IMR-90 (cell line): Measurements from ENCODE around the gene FOXO3. TPM values are rescaled to one million over a fixed set of nuclear protein-coding genes. Genes with fewer than 3 reads are reported as not detected.

ENCODE experiments used
- ATAC-seq: fragments of 200-7000 bp; cut with Tn5 transposase; 2 replicates; pipeline ENCODE4 v1.9.1; 2020; ENCODE audit warnings: low read depth, mild to moderate bottlenecking, moderate library complexity
- BruUV-seq: library from RNA; stranded (reverse); fragments of 400-500 nt; replicated peaks from 2 replicates; lab custom pipeline; 2021; lab: Mats Ljungman, UMichigan
- CTCF ChIA-PET: fragments of 300-600 bp; formaldehyde crosslinking; extraction: SDS; loops from one replicate; lab custom pipeline; 2021; ENCODE audit warnings: antibody characterized with exemption; lab: Yijun Ruan, JAX
- POLR2A ChIA-PET: fragments of 300-600 bp; sonication (Branson Sonifier 250); formaldehyde crosslinking; loops from one replicate; lab custom pipeline; 2022; ENCODE audit warnings: antibody characterized with exemption; ENCODE audit not compliant: unreplicated experiment; lab: Charles Lee
- DNase-seq: peaks from one replicate; pipeline ENCODE4 v3.0.0; 2013
- H2AFZ ChIP-seq: replicated peaks from 2 replicates; pipeline ENCODE3; 2013; ENCODE audit warnings: low read length, mild to moderate bottlenecking; ENCODE audit not compliant: poor library complexity
- H2AK5ac ChIP-seq: 2 replicates; pipeline ENCODE4 v1.6.1; 2013; ENCODE audit warnings: low read depth, low read length, inconsistent platforms
- H2AK9ac ChIP-seq: replicated peaks from 2 replicates; pipeline ENCODE3; 2013; ENCODE audit warnings: mild to moderate bottlenecking, low read depth, low read length, moderate library complexity; ENCODE audit not compliant: poor library complexity
- H2BK120ac ChIP-seq: 2 replicates; pipeline ENCODE4 v1.6.1; 2013; ENCODE audit warnings: low read depth, low read length, inconsistent platforms
- H2BK15ac ChIP-seq: 3 replicates; pipeline ENCODE4 v1.6.1; 2013; ENCODE audit warnings: low read depth, low read length, inconsistent platforms
- H2BK20ac ChIP-seq: 2 replicates; pipeline ENCODE4 v1.6.1; 2013; ENCODE audit warnings: low read depth, mild to moderate bottlenecking, inconsistent platforms, low read length, moderate library complexity
- H2BK5ac ChIP-seq: 2 replicates; pipeline ENCODE4 v1.6.1; 2013; ENCODE audit warnings: mild to moderate bottlenecking, low read depth, low read length, inconsistent platforms; ENCODE audit not compliant: poor library complexity, severe bottlenecking
- H3K14ac ChIP-seq: replicated peaks from 2 replicates; pipeline ENCODE4 v1.6.1; 2013; ENCODE audit warnings: low read depth, low read length, inconsistent platforms
- H3K18ac ChIP-seq: 2 replicates; pipeline ENCODE4 v1.6.1; 2013; ENCODE audit warnings: low read depth, low read length, control low read depth
- H3K23ac ChIP-seq: 2 replicates; pipeline ENCODE4 v1.6.1; 2013; ENCODE audit warnings: low read depth, low read length, inconsistent platforms
- H3K27ac ChIP-seq: 2 replicates; pipeline ENCODE4 v1.5.1; 2013; ENCODE audit warnings: mild to moderate bottlenecking, control low read depth, low read length; ENCODE audit not compliant: insufficient read depth
- H3K27me3 ChIP-seq: 2 replicates; pipeline ENCODE4 v1.6.1; 2013; ENCODE audit warnings: low read length; ENCODE audit not compliant: control insufficient read depth, insufficient read depth
- H3K36me3 ChIP-seq: 2 replicates; pipeline ENCODE4 v1.6.1; 2013; ENCODE audit warnings: low read length, mixed read lengths; ENCODE audit not compliant: control insufficient read depth, insufficient read depth
- H3K4ac ChIP-seq: 2 replicates; pipeline ENCODE4 v1.6.1; 2013; ENCODE audit warnings: low read depth, low read length, inconsistent platforms
- H3K4me1 ChIP-seq: 2 replicates; pipeline ENCODE4 v1.6.1; 2013; ENCODE audit warnings: low read length, mixed read lengths; ENCODE audit not compliant: control insufficient read depth, insufficient read depth
- H3K4me2 ChIP-seq: 2 replicates; pipeline ENCODE4 v1.6.1; 2013; ENCODE audit warnings: low read depth, mild to moderate bottlenecking, control low read depth, low read length, moderate library complexity
- H3K4me3 ChIP-seq: 2 replicates; pipeline ENCODE4 v1.5.1; 2013; ENCODE audit warnings: low read depth, mild to moderate bottlenecking, control low read depth, low read length, moderate library complexity; ENCODE audit not compliant: insufficient read depth
- H3K56ac ChIP-seq: 2 replicates; pipeline ENCODE4 v1.6.1; 2013; ENCODE audit warnings: low read length, inconsistent platforms; ENCODE audit not compliant: insufficient read depth; ENCODE audit errors: extremely low read depth
- H3K79me1 ChIP-seq, 2 experiments: 2 replicates each; pipeline ENCODE4 v1.6.1; 2013; ENCODE audit warnings: low read length in 2 of 2, inconsistent platforms in 1 of 2, low read depth in 1 of 2
- H3K9ac ChIP-seq: 2 replicates; pipeline ENCODE4 v1.6.1; 2013; ENCODE audit warnings: low read depth, low read length, control low read depth
- H3K9me1 ChIP-seq: 2 replicates; pipeline ENCODE4 v1.6.1; 2013; ENCODE audit warnings: low read length, inconsistent platforms; ENCODE audit not compliant: insufficient read depth
- H3K9me3 ChIP-seq: 2 replicates; pipeline ENCODE4 v1.6.1; 2013; ENCODE audit warnings: low read length; ENCODE audit not compliant: control insufficient read depth, insufficient read depth
- H4K20me1 ChIP-seq: 2 replicates; pipeline ENCODE4 v1.6.1; 2013; ENCODE audit warnings: low read length, inconsistent platforms; ENCODE audit not compliant: insufficient read depth
- H4K5ac ChIP-seq: 2 replicates; pipeline ENCODE4 v1.6.1; 2013; ENCODE audit warnings: mild to moderate bottlenecking, low read depth, low read length, control low read depth
- H4K8ac ChIP-seq, 2 experiments: 2 replicates each; pipeline ENCODE4 v1.6.1; 2013; ENCODE audit warnings: low read depth in 2 of 2, low read length in 2 of 2, control low read depth in 1 of 2, inconsistent platforms in 1 of 2
- H4K91ac ChIP-seq: 2 replicates; pipeline ENCODE4 v1.6.1; 2013; ENCODE audit warnings: low read depth, low read length, inconsistent platforms; ENCODE audit not compliant: insufficient read depth
- BHLHE40 ChIP-seq: fragments of 150-350 bp; IDR thresholded peaks from 2 replicates; pipeline ENCODE4 v1.6.1; 2016; ENCODE audit warnings: mild to moderate bottlenecking, low read depth, low read length
- CEBPB ChIP-seq: IDR thresholded peaks from 2 replicates; pipeline ENCODE4 v1.6.1; 2012; ENCODE audit warnings: low read depth, low read length, improper control_type of control experiment
- CHD1 ChIP-seq: IDR thresholded peaks from 2 replicates; pipeline ENCODE4 v1.6.1; 2012; ENCODE audit warnings: low read depth, low read length, improper control_type of control experiment
- MAFK ChIP-seq: IDR thresholded peaks from 2 replicates; pipeline ENCODE4 v1.6.1; 2012; ENCODE audit warnings: low read depth, low read length, improper control_type of control experiment
- MAZ ChIP-seq: IDR thresholded peaks from 2 replicates; pipeline ENCODE4 v1.6.1; 2012; ENCODE audit warnings: low read depth, mild to moderate bottlenecking, low read length, improper control_type of control experiment, moderate library complexity, borderline replicate concordance
- MXI1 ChIP-seq: IDR thresholded peaks from 2 replicates; pipeline ENCODE4 v1.6.1; 2012; ENCODE audit warnings: low read depth, mild to moderate bottlenecking, low read length, moderate library complexity, borderline replicate concordance
- NFE2L2 ChIP-seq: fragments of 150-350 bp; IDR thresholded peaks from 2 replicates; pipeline ENCODE4 v1.6.1; 2016; ENCODE audit warnings: low read depth, mild to moderate bottlenecking, low read length
- POLR2A ChIP-seq: IDR thresholded peaks from 2 replicates; pipeline ENCODE4 v1.6.1; 2012; ENCODE audit warnings: mild to moderate bottlenecking, low read depth, low read length
- RAD21 ChIP-seq: IDR thresholded peaks from 2 replicates; pipeline ENCODE4 v1.6.1; 2012; ENCODE audit warnings: low read length, improper control_type of control experiment
- RCOR1 ChIP-seq: IDR thresholded peaks from 2 replicates; pipeline ENCODE4 v1.6.1; 2012; ENCODE audit warnings: mild to moderate bottlenecking, low read length, improper control_type of control experiment; ENCODE audit not compliant: insufficient replicate concordance
- RFX5 ChIP-seq: IDR thresholded peaks from 2 replicates; pipeline ENCODE4 v1.8.0; 2012; ENCODE audit warnings: low read depth, mild to moderate bottlenecking, low read length, moderate library complexity
- SMC3 ChIP-seq: fragments of 150-350 bp; IDR thresholded peaks from 2 replicates; pipeline ENCODE4 v1.6.1; 2016; ENCODE audit warnings: low read depth, mild to moderate bottlenecking, antibody characterized with exemption, low read length, moderate library complexity
- WGBS, 2 experiments: methylation state at CpG; one replicate each; pipeline versions ENCODE4 v1.1.5 to v1.1.7; 2013; ENCODE audit warnings: missing lambda C conversion rate in 2 of 2; ENCODE audit not compliant: insufficient read length in 1 of 2; ENCODE audit errors: extremely low coverage in 2 of 2; 5-methylcytosine and 5-hydroxymethylcytosine counted together
- dilution Hi-C: fragments of 300-500 bp; cut with HindIII; formaldehyde crosslinking; loops from one replicate; pipeline ENCODE4 v1.14.3; 2018; ENCODE audit warnings: low sequenced_read_pairs; ENCODE audit not compliant: unreplicated experiment
- in situ Hi-C: fragments of 300-500 bp; cut with MboI; formaldehyde crosslinking; loops from 3 replicates; pipeline ENCODE4 v1.14.3; 2019; ENCODE audit warnings: low sequenced_read_pairs, inconsistent platforms, mixed read lengths
- intact Hi-C: fragments of 100-400 bp; cut with micrococcal nuclease; formaldehyde crosslinking; loops from 2 replicates; pipeline ENCODE4 v1.10.0; 2022
- polyA plus RNA-seq, 3 experiments: library from polyadenylated mRNA; depleted of rRNA; stranded (reverse); fragments of >200 nt; gene quantifications; 2 replicates each; pipeline ENCODE4 v1.2.3, GENCODE V29; 2012; ENCODE audit warnings: low replicate concordance in 1 of 3
- total RNA-seq: library from RNA; depleted of rRNA; stranded (reverse); fragments of >200 nt; gene quantifications from 2 replicates; pipeline ENCODE4 v1.2.3, GENCODE V29; 2012
- TF ChIP-seq, protein P1 (sequence below): fragments of 150-350 bp; IDR thresholded peaks from 2 replicates; pipeline ENCODE4 v1.6.1; 2017; ENCODE audit warnings: mild to moderate bottlenecking, antibody characterized with exemption, low read length, low read depth
- TF ChIP-seq, protein P2 (sequence below): conservative IDR thresholded peaks from 2 replicates; pipeline ENCODE4 v1.5.1; 2012; ENCODE audit warnings: mild to moderate bottlenecking, low read depth, low read length, improper control_type of control experiment
- TF ChIP-seq, protein P3 (sequence below): fragments of 150-350 bp; IDR thresholded peaks from 2 replicates; pipeline ENCODE4 v1.6.1; 2016; ENCODE audit warnings: low read depth, mild to moderate bottlenecking, low read length, moderate library complexity, borderline replicate concordance

Gene FOXO3
- total and polyA plus RNA-seq, 2 of the 4 experiments (the other 2 are of a cell fraction): 17.5 to 38.7 TPM

DNA sequence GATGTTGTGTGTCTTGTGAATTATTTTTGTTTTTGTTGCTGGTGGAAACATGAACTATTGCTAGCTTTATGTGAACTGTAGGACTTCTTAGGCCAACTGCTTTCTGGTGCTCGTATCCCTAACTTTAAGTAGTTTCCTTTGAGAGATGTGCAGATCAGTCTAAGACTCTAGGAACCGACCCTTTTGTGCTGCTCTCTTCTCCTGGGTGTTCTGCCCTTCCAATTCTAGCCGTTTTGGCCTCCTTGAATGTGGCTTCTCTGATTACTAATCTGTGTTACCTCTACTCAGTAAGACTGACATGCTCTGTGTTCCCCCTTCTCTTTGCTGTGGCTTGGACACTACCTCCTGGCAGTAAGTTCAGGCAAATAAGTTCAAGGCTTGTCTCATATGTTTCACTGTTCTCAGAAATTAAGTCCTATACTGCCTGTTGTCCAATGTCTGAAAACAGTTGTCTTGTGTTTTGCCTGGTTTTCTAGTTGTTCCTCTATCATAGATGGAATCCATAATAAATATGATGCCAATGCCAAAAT, 58.0 kb downstream of the FOXO3 start:
- ChIA-PET CTCF (no interaction called here), POLR2A (no interaction called here)
- Histone ChIP-seq H2BK5ac (peak overlapping the region; percentile 42), H3K36me3 (no peaks in the 10 kb centered on the region), H3K4me1 (peaks cover 21% of the 10 kb centered on the region), H3K9ac (no peak overlapping the region), H4K20me1 (peaks cover 69% of the 10 kb centered on the region), H2AK5ac (peak overlapping the region; percentile 83; the same call in 1 of the 2 replicates), H3K9me1 (peaks cover 28% of the 10 kb centered on the region), H2BK20ac (no peak overlapping the region; the same call in 1 of the 2 replicates), H4K91ac (no peak overlapping the region), H2AFZ (no peak overlapping the region), H3K14ac (peak overlapping the region; percentile 32; the same call in 1 of the 2 replicates), H2BK120ac (no peak overlapping the region), H3K4me3 (no peak overlapping the region), H2BK15ac (peak overlapping the region; percentile 70; the same call in 2 of the 3 replicates), H3K23ac (peak overlapping the region; percentile 83), H2AK9ac (no peak overlapping the region), H3K9me3 (no peaks in the 10 kb centered on the region), H3K4ac (peak overlapping the region; percentile 30; the same call in 1 of the 2 replicates), H4K5ac (no peak overlapping the region), H3K27ac (no peak overlapping the region), H3K4me2 (peak overlapping the region; percentile 26; the same call in 1 of the 2 replicates), H3K79me1 (peaks cover 28 to 67% of the 10 kb centered on the region in 2 experiments), H3K18ac (peak overlapping the region; percentile 5; the same call in 1 of the 2 replicates), H3K27me3 (no peaks in the 10 kb centered on the region), H4K8ac (peak overlapping the region in 1 of 2 experiments; percentile 8; a peak in 1 of 4 replicates), H3K56ac (no peak overlapping the region)
- intact Hi-C loops: no loop called here
- ATAC-seq (no peak), DNase-seq (no peak)
- dilution Hi-C loops: no loop called here
- in situ Hi-C loops: no loop called here
- no TSS peak for BruUV-seq
- WGBS, 2 experiments: 67% methylated on average over 2 of the region's 3 CpGs; no CpG with 5 or more reads in 1 of the 2 experiments
- TF ChIP-seq RAD21 (no peak), CHD1 (no peak), MXI1 (no peak), NFE2L2 (no peak), CEBPB (no peak), MAZ (no peak), RCOR1 (no peak), BHLHE40 (no peak), RFX5 (no peak), MAFK (no peak), SMC3 (no peak), POLR2A (no peak)
- TF ChIP-seq, protein P1, sequence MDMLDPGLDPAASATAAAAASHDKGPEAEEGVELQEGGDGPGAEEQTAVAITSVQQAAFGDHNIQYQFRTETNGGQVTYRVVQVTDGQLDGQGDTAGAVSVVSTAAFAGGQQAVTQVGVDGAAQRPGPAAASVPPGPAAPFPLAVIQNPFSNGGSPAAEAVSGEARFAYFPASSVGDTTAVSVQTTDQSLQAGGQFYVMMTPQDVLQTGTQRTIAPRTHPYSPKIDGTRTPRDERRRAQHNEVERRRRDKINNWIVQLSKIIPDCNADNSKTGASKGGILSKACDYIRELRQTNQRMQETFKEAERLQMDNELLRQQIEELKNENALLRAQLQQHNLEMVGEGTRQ: no peak
- TF ChIP-seq, protein P2, sequence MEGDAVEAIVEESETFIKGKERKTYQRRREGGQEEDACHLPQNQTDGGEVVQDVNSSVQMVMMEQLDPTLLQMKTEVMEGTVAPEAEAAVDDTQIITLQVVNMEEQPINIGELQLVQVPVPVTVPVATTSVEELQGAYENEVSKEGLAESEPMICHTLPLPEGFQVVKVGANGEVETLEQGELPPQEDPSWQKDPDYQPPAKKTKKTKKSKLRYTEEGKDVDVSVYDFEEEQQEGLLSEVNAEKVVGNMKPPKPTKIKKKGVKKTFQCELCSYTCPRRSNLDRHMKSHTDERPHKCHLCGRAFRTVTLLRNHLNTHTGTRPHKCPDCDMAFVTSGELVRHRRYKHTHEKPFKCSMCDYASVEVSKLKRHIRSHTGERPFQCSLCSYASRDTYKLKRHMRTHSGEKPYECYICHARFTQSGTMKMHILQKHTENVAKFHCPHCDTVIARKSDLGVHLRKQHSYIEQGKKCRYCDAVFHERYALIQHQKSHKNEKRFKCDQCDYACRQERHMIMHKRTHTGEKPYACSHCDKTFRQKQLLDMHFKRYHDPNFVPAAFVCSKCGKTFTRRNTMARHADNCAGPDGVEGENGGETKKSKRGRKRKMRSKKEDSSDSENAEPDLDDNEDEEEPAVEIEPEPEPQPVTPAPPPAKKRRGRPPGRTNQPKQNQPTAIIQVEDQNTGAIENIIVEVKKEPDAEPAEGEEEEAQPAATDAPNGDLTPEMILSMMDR: no peak
- TF ChIP-seq, protein P3, sequence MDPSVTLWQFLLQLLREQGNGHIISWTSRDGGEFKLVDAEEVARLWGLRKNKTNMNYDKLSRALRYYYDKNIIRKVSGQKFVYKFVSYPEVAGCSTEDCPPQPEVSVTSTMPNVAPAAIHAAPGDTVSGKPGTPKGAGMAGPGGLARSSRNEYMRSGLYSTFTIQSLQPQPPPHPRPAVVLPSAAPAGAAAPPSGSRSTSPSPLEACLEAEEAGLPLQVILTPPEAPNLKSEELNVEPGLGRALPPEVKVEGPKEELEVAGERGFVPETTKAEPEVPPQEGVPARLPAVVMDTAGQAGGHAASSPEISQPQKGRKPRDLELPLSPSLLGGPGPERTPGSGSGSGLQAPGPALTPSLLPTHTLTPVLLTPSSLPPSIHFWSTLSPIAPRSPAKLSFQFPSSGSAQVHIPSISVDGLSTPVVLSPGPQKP: no peak
